ENCODE data around the gene SLC45A2.
"Not testable (repeated sequence)": the region's sequence is repeated elsewhere in the genome, so short reads cannot be mapped to it uniquely, and the experiment has no call there.

Gene SLC45A2

GRCh38 chr5:33934176-33934575 is 50.3 kb downstream of the SLC45A2 start:
- no peaks in the 10 kb centered on the region for H3K9me3 ChIP-seq (ENCODE audit: control insufficient read depth, low read length)
- no peak overlapping the region for H3K27ac ChIP-seq (ENCODE audit: insufficient read depth, low read length, poor library complexity, severe bottlenecking)
- no peak overlapping the region for H3K4me3 ChIP-seq (ENCODE audit: insufficient read depth, low read depth, low read length, poor library complexity, severe bottlenecking)
- no peaks in the 10 kb centered on the region for H3K4me1 ChIP-seq (ENCODE audit: control insufficient read depth, insufficient read depth, low read length, poor library complexity, severe bottlenecking)
- H3K36me3 ChIP-seq (ENCODE audit: control insufficient read depth, insufficient read depth, low read length), result no peaks in the 10 kb centered on the region
- H3K27me3 ChIP-seq (replicated peaks; ENCODE audit: control insufficient read depth, insufficient read depth, low read length, poor library complexity, severe bottlenecking), result peaks cover 9% of the 10 kb centered on the region
- DNase-seq, result no peak

GRCh38 chr5:33933723-33934169 is 50.7 kb downstream of the SLC45A2 start:
- no peaks in the 10 kb centered on the region for H3K4me1 ChIP-seq (ENCODE audit: control insufficient read depth, insufficient read depth, low read length, poor library complexity, severe bottlenecking)
- H3K27me3 ChIP-seq (replicated peaks; ENCODE audit: control insufficient read depth, insufficient read depth, low read length, poor library complexity, severe bottlenecking), result peaks cover 5% of the 10 kb centered on the region
- no peaks in the 10 kb centered on the region for H3K36me3 ChIP-seq (ENCODE audit: control insufficient read depth, insufficient read depth, low read length)
- no peak overlapping the region for H3K4me3 ChIP-seq (ENCODE audit: insufficient read depth, low read depth, low read length, poor library complexity, severe bottlenecking)
- H3K9me3 ChIP-seq (ENCODE audit: control insufficient read depth, low read length), result no peaks in the 10 kb centered on the region
- no peak for DNase-seq
- H3K27ac ChIP-seq (ENCODE audit: insufficient read depth, low read length, poor library complexity, severe bottlenecking), result no peak overlapping the region

GRCh38 chr5:33931136-33931535 is 53.4 kb downstream of the SLC45A2 start:
- no peaks in the 10 kb centered on the region for H3K36me3 ChIP-seq (ENCODE audit: control insufficient read depth, insufficient read depth, low read length)
- H3K4me3 ChIP-seq (ENCODE audit: insufficient read depth, low read depth, low read length, poor library complexity, severe bottlenecking), result no peak overlapping the region
- no peaks in the 10 kb centered on the region for H3K9me3 ChIP-seq (ENCODE audit: control insufficient read depth, low read length)
- no peak for DNase-seq
- H3K27ac ChIP-seq (ENCODE audit: insufficient read depth, low read length, poor library complexity, severe bottlenecking), result no peak overlapping the region
- H3K27me3 ChIP-seq (replicated peaks; ENCODE audit: control insufficient read depth, insufficient read depth, low read length, poor library complexity, severe bottlenecking), result no peaks in the 10 kb centered on the region
- H3K4me1 ChIP-seq (ENCODE audit: control insufficient read depth, insufficient read depth, low read length, poor library complexity, severe bottlenecking), result no peaks in the 10 kb centered on the region

- no peak overlapping the region for H3K27ac ChIP-seq (ENCODE audit: insufficient read depth, low read length, poor library complexity, severe bottlenecking)
- H3K4me3 ChIP-seq (ENCODE audit: insufficient read depth, low read depth, low read length, poor library complexity, severe bottlenecking), result no peak overlapping the region
- no peaks in the 10 kb centered on the region for H3K36me3 ChIP-seq (ENCODE audit: control insufficient read depth, insufficient read depth, low read length)
- DNase-seq, result no peak
- no peaks in the 10 kb centered on the region for H3K9me3 ChIP-seq (ENCODE audit: control insufficient read depth, low read length)
- no peaks in the 10 kb centered on the region for H3K4me1 ChIP-seq (ENCODE audit: control insufficient read depth, insufficient read depth, low read length, poor library complexity, severe bottlenecking)
- H3K27me3 ChIP-seq (replicated peaks; ENCODE audit: control insufficient read depth, insufficient read depth, low read length, poor library complexity, severe bottlenecking), result no peaks in the 10 kb centered on the region
These were observed 54.4 kb downstream of the SLC45A2 start for GRCh38 chr5:33929925-33930690.

- H3K4me1 ChIP-seq (ENCODE audit: control insufficient read depth, insufficient read depth, low read length, poor library complexity, severe bottlenecking), result no peaks in the 10 kb centered on the region
- no peaks in the 10 kb centered on the region for H3K27me3 ChIP-seq (replicated peaks; ENCODE audit: control insufficient read depth, insufficient read depth, low read length, poor library complexity, severe bottlenecking)
- no peak overlapping the region for H3K27ac ChIP-seq (ENCODE audit: insufficient read depth, low read length, poor library complexity, severe bottlenecking)
- H3K4me3 ChIP-seq (ENCODE audit: insufficient read depth, low read depth, low read length, poor library complexity, severe bottlenecking), result no peak overlapping the region
- H3K9me3 ChIP-seq (ENCODE audit: control insufficient read depth, low read length), result no peaks in the 10 kb centered on the region
- DNase-seq, result no peak
- no peaks in the 10 kb centered on the region for H3K36me3 ChIP-seq (ENCODE audit: control insufficient read depth, insufficient read depth, low read length)
These were observed 56.2 kb downstream of the SLC45A2 start for GRCh38 chr5:33928283-33928682.

- no peaks in the 10 kb centered on the region for H3K36me3 ChIP-seq (ENCODE audit: control insufficient read depth, insufficient read depth, low read length)
- H3K4me3 ChIP-seq (ENCODE audit: insufficient read depth, low read depth, low read length, poor library complexity, severe bottlenecking), result no peak overlapping the region
- no peaks in the 10 kb centered on the region for H3K4me1 ChIP-seq (ENCODE audit: control insufficient read depth, insufficient read depth, low read length, poor library complexity, severe bottlenecking)
- H3K9me3 ChIP-seq (ENCODE audit: control insufficient read depth, low read length), result no peaks in the 10 kb centered on the region
- H3K27me3 ChIP-seq (replicated peaks; ENCODE audit: control insufficient read depth, insufficient read depth, low read length, poor library complexity, severe bottlenecking), result no peaks in the 10 kb centered on the region
- H3K27ac ChIP-seq (ENCODE audit: insufficient read depth, low read length, poor library complexity, severe bottlenecking), result no peak overlapping the region
- no peak for DNase-seq
These were observed 56.8 kb downstream of the SLC45A2 start for GRCh38 chr5:33927685-33928084.

GRCh38 chr5:33925278-33925677 is 59.2 kb downstream of the SLC45A2 start:
- Histone ChIP-seq H3K4me1 (ENCODE audit: control insufficient read depth, insufficient read depth, low read length, poor library complexity, severe bottlenecking) (no peaks in the 10 kb centered on the region), H3K4me3 (ENCODE audit: insufficient read depth, low read depth, low read length, poor library complexity, severe bottlenecking) (no peak overlapping the region), H3K27me3 (replicated peaks; ENCODE audit: control insufficient read depth, insufficient read depth, low read length, poor library complexity, severe bottlenecking) (no peaks in the 10 kb centered on the region), H3K9me3 (ENCODE audit: control insufficient read depth, low read length) (no peaks in the 10 kb centered on the region), H3K36me3 (ENCODE audit: control insufficient read depth, insufficient read depth, low read length) (no peaks in the 10 kb centered on the region), H3K27ac (ENCODE audit: insufficient read depth, low read length, poor library complexity, severe bottlenecking) (no peak overlapping the region)
- DNase-seq, result no peak

- H3K4me1 ChIP-seq (ENCODE audit: control insufficient read depth, insufficient read depth, low read length, poor library complexity, severe bottlenecking), result no peaks in the 10 kb centered on the region
- DNase-seq, result no peak
- H3K27me3 ChIP-seq (replicated peaks; ENCODE audit: control insufficient read depth, insufficient read depth, low read length, poor library complexity, severe bottlenecking), result no peaks in the 10 kb centered on the region
- no peaks in the 10 kb centered on the region for H3K36me3 ChIP-seq (ENCODE audit: control insufficient read depth, insufficient read depth, low read length)
- H3K9me3 ChIP-seq (ENCODE audit: control insufficient read depth, low read length), result no peaks in the 10 kb centered on the region
- no peak overlapping the region for H3K4me3 ChIP-seq (ENCODE audit: insufficient read depth, low read depth, low read length, poor library complexity, severe bottlenecking)
- H3K27ac ChIP-seq (ENCODE audit: insufficient read depth, low read length, poor library complexity, severe bottlenecking), result no peak overlapping the region
These were observed 63.5 kb downstream of the SLC45A2 start for GRCh38 chr5:33921002-33921401.

- H3K9me3 ChIP-seq (ENCODE audit: control insufficient read depth, low read length); H3K4me1 ChIP-seq (ENCODE audit: control insufficient read depth, insufficient read depth, low read length, poor library complexity, severe bottlenecking); H3K27ac ChIP-seq (ENCODE audit: insufficient read depth, low read length, poor library complexity, severe bottlenecking); H3K36me3 ChIP-seq (ENCODE audit: control insufficient read depth, insufficient read depth, low read length); H3K27me3 ChIP-seq (replicated peaks; ENCODE audit: control insufficient read depth, insufficient read depth, low read length, poor library complexity, severe bottlenecking); DNase-seq; H3K4me3 ChIP-seq (ENCODE audit: insufficient read depth, low read depth, low read length, poor library complexity, severe bottlenecking): not testable (repeated sequence)
These were observed 69.6 kb downstream of the SLC45A2 start for GRCh38 chr5:33914844-33915243.

GRCh38 chr5:33906248-33906647 is 78.2 kb downstream of the SLC45A2 start:
- H3K27me3 ChIP-seq (replicated peaks; ENCODE audit: control insufficient read depth, insufficient read depth, low read length, poor library complexity, severe bottlenecking); H3K4me3 ChIP-seq (ENCODE audit: insufficient read depth, low read depth, low read length, poor library complexity, severe bottlenecking); H3K27ac ChIP-seq (ENCODE audit: insufficient read depth, low read length, poor library complexity, severe bottlenecking); H3K36me3 ChIP-seq (ENCODE audit: control insufficient read depth, insufficient read depth, low read length); H3K9me3 ChIP-seq (ENCODE audit: control insufficient read depth, low read length); H3K4me1 ChIP-seq (ENCODE audit: control insufficient read depth, insufficient read depth, low read length, poor library complexity, severe bottlenecking); DNase-seq: not testable (repeated sequence)
